Trophoblast cell (in vitro differentiated cells and primary cell): ENCODE data around the gene ACBD6.
"Not testable (repeated sequence)": the region's sequence is repeated elsewhere in the genome, so short reads cannot be mapped to it uniquely, and the experiment has no call there.

Experiments used
- DNase-seq, 2 donors: peaks; one replicate each; pipeline ENCODE4 v3.0.0-alpha.2; 2016
- H2AFZ ChIP-seq: 2 replicates; pipeline ENCODE4 v1.6.1; 2013; ENCODE audit warnings: low read length, moderate library complexity, mild to moderate bottlenecking; ENCODE audit not compliant: insufficient read depth, poor library complexity
- H2AK5ac ChIP-seq: 2 replicates; pipeline ENCODE4 v1.6.1; 2013; ENCODE audit warnings: mild to moderate bottlenecking, low read length
- H2BK120ac ChIP-seq: 2 replicates; pipeline ENCODE4 v1.6.1; 2013; ENCODE audit warnings: low read length, mild to moderate bottlenecking, moderate library complexity; ENCODE audit not compliant: insufficient read depth, poor library complexity
- H2BK12ac ChIP-seq: 2 replicates; pipeline ENCODE4 v1.6.1; 2013; ENCODE audit warnings: mild to moderate bottlenecking, low read length, moderate library complexity
- H2BK5ac ChIP-seq: 2 replicates; pipeline ENCODE4 v1.6.1; 2013; ENCODE audit warnings: low read length, low read depth, moderate library complexity, mild to moderate bottlenecking; ENCODE audit not compliant: poor library complexity
- H3K14ac ChIP-seq: 2 replicates; pipeline ENCODE4 v1.6.1; 2013; ENCODE audit warnings: mild to moderate bottlenecking, low read length
- H3K18ac ChIP-seq: 2 replicates; pipeline ENCODE4 v1.6.1; 2013; ENCODE audit warnings: mild to moderate bottlenecking, low read length
- H3K23ac ChIP-seq: 2 replicates; pipeline ENCODE4 v1.6.1; 2013; ENCODE audit warnings: low read length
- H3K27ac ChIP-seq: 2 replicates; pipeline ENCODE4 v1.5.1; 2013; ENCODE audit warnings: low read depth, mild to moderate bottlenecking, inconsistent platforms, low read length, moderate library complexity
- H3K27me3 ChIP-seq: 2 replicates; pipeline ENCODE4 v1.6.1; 2013; ENCODE audit warnings: inconsistent platforms, mild to moderate bottlenecking, low read length, moderate library complexity; ENCODE audit not compliant: insufficient read depth
- H3K36me3 ChIP-seq, 2 experiments: 1 replicate in 1 of 2; 2 replicates in 1 of 2; pipeline ENCODE4 v1.6.1; 2013; ENCODE audit warnings: low read length in 2 of 2, mild to moderate bottlenecking in 2 of 2, moderate library complexity in 1 of 2; ENCODE audit not compliant: insufficient read depth in 2 of 2, control insufficient read depth in 1 of 2
- H3K4ac ChIP-seq: 2 replicates; pipeline ENCODE4 v1.6.1; 2013; ENCODE audit warnings: low read depth, mild to moderate bottlenecking, low read length, moderate library complexity
- H3K4me1 ChIP-seq, 2 experiments: 1 replicate in 1 of 2; 2 replicates in 1 of 2; pipeline ENCODE4 v1.6.1; 2013; ENCODE audit warnings: low read length in 2 of 2, mild to moderate bottlenecking in 2 of 2, moderate library complexity in 1 of 2; ENCODE audit not compliant: insufficient read depth in 2 of 2, control insufficient read depth in 1 of 2
- H3K4me2 ChIP-seq: 2 replicates; pipeline ENCODE4 v1.6.1; 2013; ENCODE audit warnings: inconsistent platforms, mild to moderate bottlenecking, low read length, moderate library complexity
- H3K4me3 ChIP-seq: 2 replicates; pipeline ENCODE4 v1.5.1; 2013; ENCODE audit warnings: mild to moderate bottlenecking, low read depth, low read length, inconsistent platforms
- H3K79me1 ChIP-seq: one replicate; pipeline ENCODE4 v1.6.1; 2013; ENCODE audit warnings: low read length
- H3K79me2 ChIP-seq: 2 replicates; pipeline ENCODE4 v1.6.1; 2013; ENCODE audit warnings: low read length, mild to moderate bottlenecking; ENCODE audit not compliant: control insufficient read depth, insufficient read depth, poor library complexity
- H3K9ac ChIP-seq: 2 replicates; pipeline ENCODE4 v1.6.1; 2013; ENCODE audit warnings: mild to moderate bottlenecking, low read length
- H3K9me3 ChIP-seq: 2 replicates; pipeline ENCODE4 v1.6.1; 2013; ENCODE audit warnings: low read depth, mild to moderate bottlenecking, control low read depth, inconsistent platforms, low read length; ENCODE audit not compliant: insufficient read depth
- H4K12ac ChIP-seq: 2 replicates; pipeline ENCODE4 v1.6.1; 2013; ENCODE audit warnings: low read depth, mild to moderate bottlenecking, low read length, moderate library complexity
- H4K8ac ChIP-seq: 2 replicates; pipeline ENCODE4 v1.6.1; 2013; ENCODE audit warnings: low read depth, mild to moderate bottlenecking, low read length, moderate library complexity
- H4K91ac ChIP-seq: one replicate; pipeline ENCODE4 v1.6.1; 2013; ENCODE audit warnings: low read depth, mild to moderate bottlenecking, low read length, moderate library complexity
- WGBS: extraction: QIAGEN DNeasy Blood & Tissue Kit; methylation state at CpG from one replicate; pipeline ENCODE4 v1.1.7; 2013; ENCODE audit warnings: missing lambda C conversion rate; ENCODE audit not compliant: insufficient read length, insufficient coverage; ENCODE audit errors: extremely low coverage; 5-methylcytosine and 5-hydroxymethylcytosine counted together

Gene ACBD6

DNA sequence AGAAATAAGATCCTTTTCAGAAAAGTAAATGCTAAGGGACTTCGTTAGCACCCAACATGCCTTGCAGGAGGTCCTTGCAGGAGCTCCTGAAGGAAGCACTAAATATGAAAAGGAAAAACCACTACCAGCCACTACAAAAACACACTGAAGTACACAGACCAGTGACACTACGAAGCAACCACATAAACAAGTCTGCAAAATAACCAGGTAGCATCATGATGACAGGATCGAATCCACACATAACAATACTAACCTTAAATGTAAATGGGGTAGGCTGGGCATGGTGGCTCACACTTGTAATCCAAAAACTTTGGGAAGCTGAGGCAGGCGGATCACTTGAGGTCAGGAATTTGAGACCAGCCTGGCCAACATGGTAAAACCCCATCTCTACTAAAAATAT, 40.7 kb downstream of the ACBD6 start:
- not testable (repeated sequence) for H2BK12ac ChIP-seq, H4K8ac ChIP-seq, DNase-seq, H3K23ac ChIP-seq, H3K4ac ChIP-seq, H3K14ac ChIP-seq, H2AK5ac ChIP-seq, H2AFZ ChIP-seq, H4K91ac ChIP-seq, H3K9ac ChIP-seq, H3K4me3 ChIP-seq, H3K4me1 ChIP-seq, H3K9me3 ChIP-seq, H3K27ac ChIP-seq, H3K79me1 ChIP-seq, H2BK5ac ChIP-seq, H3K36me3 ChIP-seq, H2BK120ac ChIP-seq, H3K27me3 ChIP-seq, H4K12ac ChIP-seq, H3K4me2 ChIP-seq, H3K18ac ChIP-seq, H3K79me2 ChIP-seq
- no CpG with 5 or more reads among the region's 4 CpGs for WGBS

GRCh38 chr1:180458807-180459206, 43.6 kb downstream of the ACBD6 start:
- Histone ChIP-seq H3K79me1 (no peaks in the 10 kb centered on the region), H3K9me3 (peaks cover 2% of the 10 kb centered on the region), H2AK5ac (no peak overlapping the region), H4K12ac (no peak overlapping the region), H3K79me2 (no peaks in the 10 kb centered on the region), H3K36me3 (peaks cover 0 to 3% of the 10 kb centered on the region in 2 experiments), H4K91ac (no peak overlapping the region), H3K4me3 (no peak overlapping the region), H2BK5ac (no peak overlapping the region), H3K4me2 (no peak overlapping the region), H4K8ac (no peak overlapping the region), H3K18ac (no peak overlapping the region), H3K4ac (no peak overlapping the region), H2BK12ac (no peak overlapping the region), H3K23ac (no peak overlapping the region), H2BK120ac (no peak overlapping the region), H3K9ac (no peak overlapping the region), H3K27ac (no peak overlapping the region), H3K4me1 (no peaks in the 10 kb centered on the region), H3K14ac (no peak overlapping the region), H2AFZ (no peak overlapping the region), H3K27me3 (no peaks in the 10 kb centered on the region)
- DNase-seq: no peak
- no CpG with 5 or more reads among the region's 2 CpGs for WGBS

GRCh38 chr1:180456191-180456590, 46.2 kb downstream of the ACBD6 start:
- H3K27me3 ChIP-seq: no peaks in the 10 kb centered on the region
- no peak overlapping the region for H4K12ac ChIP-seq
- H2BK5ac ChIP-seq: no peak overlapping the region
- H3K36me3 ChIP-seq: peaks cover 0 to 3% of the 10 kb centered on the region in 2 experiments
- no peak overlapping the region for H2AFZ ChIP-seq
- no peak overlapping the region for H4K8ac ChIP-seq
- no peak overlapping the region for H3K27ac ChIP-seq
- no peak overlapping the region for H3K14ac ChIP-seq
- H3K79me2 ChIP-seq: no peaks in the 10 kb centered on the region
- H2BK12ac ChIP-seq: no peak overlapping the region
- H3K4me1 ChIP-seq: no peaks in the 10 kb centered on the region
- no peak overlapping the region for H3K4me2 ChIP-seq
- H2AK5ac ChIP-seq: no peak overlapping the region
- H3K4me3 ChIP-seq: no peak overlapping the region
- no peak overlapping the region for H3K9ac ChIP-seq
- H3K23ac ChIP-seq: no peak overlapping the region
- no CpG with 5 or more reads among the region's 4 CpGs for WGBS
- no peak overlapping the region for H3K18ac ChIP-seq
- no peaks in the 10 kb centered on the region for H3K9me3 ChIP-seq
- no peak overlapping the region for H3K4ac ChIP-seq
- H4K91ac ChIP-seq: no peak overlapping the region
- no peaks in the 10 kb centered on the region for H3K79me1 ChIP-seq
- no peak overlapping the region for H2BK120ac ChIP-seq
- no peak for DNase-seq

DNA sequence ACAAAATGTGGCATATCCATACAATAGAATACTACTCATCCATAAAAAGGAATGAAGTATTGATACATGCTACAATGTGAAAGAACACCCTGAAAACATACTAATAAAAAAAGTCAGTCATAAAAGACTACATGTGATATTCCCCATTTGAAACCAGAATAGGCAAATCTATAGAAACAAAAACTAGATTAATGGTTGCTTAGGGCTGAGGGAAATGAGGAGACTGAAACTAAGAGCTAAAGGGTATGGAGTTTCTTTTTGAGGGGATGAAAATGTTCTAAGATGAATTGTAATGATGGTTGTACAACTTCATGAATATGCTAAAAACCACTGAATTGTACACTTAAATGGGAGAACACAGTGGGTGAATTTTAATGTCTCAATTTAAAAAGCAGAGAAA, 50.9 kb downstream of the ACBD6 start:
- Histone ChIP-seq H3K4me1 (no peaks in the 10 kb centered on the region), H3K4ac (no peak overlapping the region), H4K91ac (no peak overlapping the region), H3K9me3 (no peaks in the 10 kb centered on the region), H3K23ac (no peak overlapping the region), H2BK12ac (no peak overlapping the region), H2AFZ (no peak overlapping the region), H2AK5ac (no peak overlapping the region), H3K9ac (no peak overlapping the region), H3K14ac (no peak overlapping the region), H3K18ac (no peak overlapping the region), H3K27me3 (no peaks in the 10 kb centered on the region), H2BK120ac (no peak overlapping the region), H4K8ac (no peak overlapping the region), H3K4me2 (no peak overlapping the region), H3K79me2 (no peaks in the 10 kb centered on the region), H2BK5ac (no peak overlapping the region), H4K12ac (no peak overlapping the region), H3K79me1 (no peaks in the 10 kb centered on the region), H3K36me3 (no peaks in the 10 kb centered on the region), H3K4me3 (no peak overlapping the region), H3K27ac (no peak overlapping the region)
- DNase-seq: no peak
